Measurements from ENCODE around the gene ALKBH6. TPM values are rescaled to one million over a fixed set of nuclear protein-coding genes. Genes with fewer than 3 reads are reported as not detected.

Gene ALKBH6
- total RNA-seq, 1 experiment from 2014 or later: 43.4 TPM

Other genes with a start within 250 kb of the ALKBH6 start
- gene ARHGAP33, start 238.6 kb downstream of the ALKBH6 start, total RNA-seq (2014; rRNA removed; shearing (Covaris generic)): 2.8 and 7.8 TPM in 2 replicates
- not detected in 2 replicates for gene PRODH2, start 201.4 kb downstream of the ALKBH6 start, total RNA-seq (2014; rRNA removed; shearing (Covaris generic))
- gene NPHS1, start 161.7 kb downstream of the ALKBH6 start, total RNA-seq (2014; rRNA removed; shearing (Covaris generic)): not detected in 2 replicates
- 0.62 and 0.83 TPM in 2 replicates for gene KIRREL2, start 157.3 kb downstream of the ALKBH6 start, total RNA-seq (2014; rRNA removed; shearing (Covaris generic))
- 39.8 and 52.5 TPM in 2 replicates for gene APLP1, start 145.6 kb downstream of the ALKBH6 start, total RNA-seq (2014; rRNA removed; shearing (Covaris generic))
- 1.7 and 2.3 TPM in 2 replicates for gene NFKBID, start 113.7 kb downstream of the ALKBH6 start, total RNA-seq (2014; rRNA removed; shearing (Covaris generic))
- 0.69 TPM in 1 of 2 replicates, not detected in the other for gene HCST, start 111.7 kb downstream of the ALKBH6 start, total RNA-seq (2014; rRNA removed; shearing (Covaris generic))
- gene TYROBP, start 105.9 kb downstream of the ALKBH6 start, total RNA-seq (2014; rRNA removed; shearing (Covaris generic)): not detected in 2 replicates
- 4.6 and 8.2 TPM in 2 replicates for gene LRFN3, start 77.8 kb downstream of the ALKBH6 start, total RNA-seq (2014; rRNA removed; shearing (Covaris generic))
- gene SDHAF1, start 19.0 kb downstream of the ALKBH6 start, total RNA-seq (2014; rRNA removed; shearing (Covaris generic)): 20.4 and 24.6 TPM in 2 replicates
- 0.12 and 0.29 TPM in 2 replicates for gene SYNE4, start 5.4 kb downstream of the ALKBH6 start, total RNA-seq (2014; rRNA removed; shearing (Covaris generic))
- 5.7 and 6.7 TPM in 2 replicates for gene CLIP3, start 18.7 kb upstream of the ALKBH6 start, total RNA-seq (2014; rRNA removed; shearing (Covaris generic))
- 7.3 and 13.6 TPM in 2 replicates for gene THAP8, start 40.1 kb upstream of the ALKBH6 start, total RNA-seq (2014; rRNA removed; shearing (Covaris generic))
- gene WDR62, start 40.7 kb upstream of the ALKBH6 start, total RNA-seq (2014; rRNA removed; shearing (Covaris generic)): 19.5 and 24.5 TPM in 2 replicates
- not detected in 2 replicates for gene OVOL3, start 96.9 kb upstream of the ALKBH6 start, total RNA-seq (2014; rRNA removed; shearing (Covaris generic))
- 64.9 and 132 TPM in 2 replicates for gene POLR2I, start 100.7 kb upstream of the ALKBH6 start, total RNA-seq (2014; rRNA removed; shearing (Covaris generic))
- gene TBCB, start 101.3 kb upstream of the ALKBH6 start, total RNA-seq (2014; rRNA removed; shearing (Covaris generic)): 334 and 417 TPM in 2 replicates
- gene CAPNS1, start 125.9 kb upstream of the ALKBH6 start, total RNA-seq (2014; rRNA removed; shearing (Covaris generic)): 416 and 483 TPM in 2 replicates
- not detected in 2 replicates for gene COX7A1, start 138.2 kb upstream of the ALKBH6 start, total RNA-seq (2014; rRNA removed; shearing (Covaris generic))
- 3.4 and 4.2 TPM in 2 replicates for gene ZNF565, start 200.5 kb upstream of the ALKBH6 start, total RNA-seq (2014; rRNA removed; shearing (Covaris generic))
- gene ZNF146, start 200.9 kb upstream of the ALKBH6 start, total RNA-seq (2014; rRNA removed; shearing (Covaris generic)): 107 and 136 TPM in 2 replicates